ENCODE measurements around the gene SLC25A10.

DNA sequence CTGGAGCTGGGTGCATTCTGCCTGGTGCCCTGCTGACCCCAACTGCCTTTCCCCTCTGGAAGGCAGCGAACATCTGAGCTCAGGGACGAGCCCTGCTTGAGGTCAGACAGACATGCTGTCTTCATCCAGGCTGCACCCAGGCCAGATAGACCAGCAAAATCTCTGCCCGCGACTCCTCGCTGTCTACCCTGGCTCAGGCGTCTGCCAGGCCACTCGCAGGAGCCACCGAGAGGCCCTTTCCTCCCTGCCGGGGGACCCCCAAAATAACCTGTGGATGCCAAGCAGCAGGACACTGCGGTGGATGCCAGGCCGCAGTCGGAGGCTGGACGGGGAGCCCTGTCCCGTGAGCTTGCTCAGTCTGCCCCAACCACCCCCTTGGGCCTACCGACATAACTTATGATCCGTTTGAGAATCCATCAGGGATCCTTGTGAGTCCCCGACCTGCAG, 3.3 kb upstream of the SLC25A10 start:
- TF ChIP-seq, protein P1, sequence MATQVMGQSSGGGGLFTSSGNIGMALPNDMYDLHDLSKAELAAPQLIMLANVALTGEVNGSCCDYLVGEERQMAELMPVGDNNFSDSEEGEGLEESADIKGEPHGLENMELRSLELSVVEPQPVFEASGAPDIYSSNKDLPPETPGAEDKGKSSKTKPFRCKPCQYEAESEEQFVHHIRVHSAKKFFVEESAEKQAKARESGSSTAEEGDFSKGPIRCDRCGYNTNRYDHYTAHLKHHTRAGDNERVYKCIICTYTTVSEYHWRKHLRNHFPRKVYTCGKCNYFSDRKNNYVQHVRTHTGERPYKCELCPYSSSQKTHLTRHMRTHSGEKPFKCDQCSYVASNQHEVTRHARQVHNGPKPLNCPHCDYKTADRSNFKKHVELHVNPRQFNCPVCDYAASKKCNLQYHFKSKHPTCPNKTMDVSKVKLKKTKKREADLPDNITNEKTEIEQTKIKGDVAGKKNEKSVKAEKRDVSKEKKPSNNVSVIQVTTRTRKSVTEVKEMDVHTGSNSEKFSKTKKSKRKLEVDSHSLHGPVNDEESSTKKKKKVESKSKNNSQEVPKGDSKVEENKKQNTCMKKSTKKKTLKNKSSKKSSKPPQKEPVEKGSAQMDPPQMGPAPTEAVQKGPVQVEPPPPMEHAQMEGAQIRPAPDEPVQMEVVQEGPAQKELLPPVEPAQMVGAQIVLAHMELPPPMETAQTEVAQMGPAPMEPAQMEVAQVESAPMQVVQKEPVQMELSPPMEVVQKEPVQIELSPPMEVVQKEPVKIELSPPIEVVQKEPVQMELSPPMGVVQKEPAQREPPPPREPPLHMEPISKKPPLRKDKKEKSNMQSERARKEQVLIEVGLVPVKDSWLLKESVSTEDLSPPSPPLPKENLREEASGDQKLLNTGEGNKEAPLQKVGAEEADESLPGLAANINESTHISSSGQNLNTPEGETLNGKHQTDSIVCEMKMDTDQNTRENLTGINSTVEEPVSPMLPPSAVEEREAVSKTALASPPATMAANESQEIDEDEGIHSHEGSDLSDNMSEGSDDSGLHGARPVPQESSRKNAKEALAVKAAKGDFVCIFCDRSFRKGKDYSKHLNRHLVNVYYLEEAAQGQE (IDR thresholded peaks at IDR 0.05; ENCODE audit: borderline replicate concordance), result no peak
- TF ChIP-seq POLR2AphosphoS5 (IDR thresholded peaks at IDR 0.05) (no peak), EP300 (conservative IDR thresholded peaks at IDR 0.05; ENCODE audit: poor library complexity, severe bottlenecking) (no peak), MXI1 (conservative IDR thresholded peaks at IDR 0.05; ENCODE audit: poor library complexity, severe bottlenecking) (no peak)
- TF ChIP-seq, protein P2, sequence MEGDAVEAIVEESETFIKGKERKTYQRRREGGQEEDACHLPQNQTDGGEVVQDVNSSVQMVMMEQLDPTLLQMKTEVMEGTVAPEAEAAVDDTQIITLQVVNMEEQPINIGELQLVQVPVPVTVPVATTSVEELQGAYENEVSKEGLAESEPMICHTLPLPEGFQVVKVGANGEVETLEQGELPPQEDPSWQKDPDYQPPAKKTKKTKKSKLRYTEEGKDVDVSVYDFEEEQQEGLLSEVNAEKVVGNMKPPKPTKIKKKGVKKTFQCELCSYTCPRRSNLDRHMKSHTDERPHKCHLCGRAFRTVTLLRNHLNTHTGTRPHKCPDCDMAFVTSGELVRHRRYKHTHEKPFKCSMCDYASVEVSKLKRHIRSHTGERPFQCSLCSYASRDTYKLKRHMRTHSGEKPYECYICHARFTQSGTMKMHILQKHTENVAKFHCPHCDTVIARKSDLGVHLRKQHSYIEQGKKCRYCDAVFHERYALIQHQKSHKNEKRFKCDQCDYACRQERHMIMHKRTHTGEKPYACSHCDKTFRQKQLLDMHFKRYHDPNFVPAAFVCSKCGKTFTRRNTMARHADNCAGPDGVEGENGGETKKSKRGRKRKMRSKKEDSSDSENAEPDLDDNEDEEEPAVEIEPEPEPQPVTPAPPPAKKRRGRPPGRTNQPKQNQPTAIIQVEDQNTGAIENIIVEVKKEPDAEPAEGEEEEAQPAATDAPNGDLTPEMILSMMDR (IDR thresholded peaks at IDR 0.05; ENCODE audit: poor library complexity, severe bottlenecking), result no peak

All from neural cell (in vitro differentiated cells).